Activated CD8-positive, alpha-beta memory T cell treated with anti-CD3 and anti-CD28 coated beads, Interleukin-2, amount 50 U/mL, for 48 hours (primary cell): ENCODE results near the gene CMTM5.
"Not testable (repeated sequence)": the region's sequence is repeated elsewhere in the genome, so short reads cannot be mapped to it uniquely, and the experiment has no call there.

ENCODE experiments used
- DNase-seq: peaks from one replicate; pipeline ENCODE4 v3.0.0-alpha.2; 2020

Gene CMTM5

GRCh38 chr14:23400496-23401149 lies 23.8 kb downstream of the CMTM5 start:
- not testable (repeated sequence) for DNase-seq

DNA sequence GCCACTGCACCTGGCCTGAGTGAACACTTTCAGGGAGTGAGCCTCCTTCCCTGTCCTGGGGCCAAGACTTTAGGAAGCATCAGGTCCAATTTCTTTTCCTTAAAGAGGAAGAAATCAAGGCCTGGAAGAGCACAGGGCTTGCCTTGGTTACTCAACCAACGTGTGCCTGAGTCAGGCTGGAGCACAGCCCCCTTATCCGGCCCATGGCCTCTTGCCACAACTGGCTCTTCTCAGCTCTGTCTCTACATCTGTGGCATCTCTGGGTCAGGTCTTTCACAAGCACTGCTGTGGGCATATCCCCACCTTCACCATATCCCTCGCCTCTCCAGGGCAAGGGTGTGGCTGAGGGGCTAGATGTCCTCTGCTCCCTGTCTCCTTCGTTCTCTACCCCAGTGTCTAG lies 24.4 kb downstream of the CMTM5 start:
- no peak for DNase-seq

- no peak for DNase-seq
Observed at GRCh38 chr14:23402296-23403138, 25.7 kb downstream of the CMTM5 start.

DNA sequence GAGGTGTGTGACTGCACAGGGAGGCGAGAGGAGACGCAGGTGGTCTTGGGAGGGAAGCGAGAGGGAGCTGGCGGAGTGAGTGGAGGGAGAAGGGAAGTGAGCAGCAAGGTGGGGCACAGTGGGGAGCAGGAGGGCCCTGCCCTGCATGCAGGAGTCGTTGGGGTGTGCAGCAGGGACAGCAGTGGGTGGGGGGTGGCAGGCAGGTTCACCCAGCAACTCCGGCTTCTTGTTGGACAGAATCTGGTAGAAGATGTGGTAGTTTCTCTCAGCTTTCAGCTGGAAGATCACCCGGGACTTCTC lies 26.2 kb downstream of the CMTM5 start:
- DNase-seq: no peak

GRCh38 chr14:23403908-23404307 lies 27.1 kb downstream of the CMTM5 start:
- no peak for DNase-seq

GRCh38 chr14:23404331-23404900 lies 27.6 kb downstream of the CMTM5 start:
- no peak for DNase-seq

- no peak for DNase-seq
Observed at GRCh38 chr14:23405096-23405495, 28.2 kb downstream of the CMTM5 start.

GRCh38 chr14:23405516-23406025 lies 28.7 kb downstream of the CMTM5 start:
- DNase-seq: no peak

DNA sequence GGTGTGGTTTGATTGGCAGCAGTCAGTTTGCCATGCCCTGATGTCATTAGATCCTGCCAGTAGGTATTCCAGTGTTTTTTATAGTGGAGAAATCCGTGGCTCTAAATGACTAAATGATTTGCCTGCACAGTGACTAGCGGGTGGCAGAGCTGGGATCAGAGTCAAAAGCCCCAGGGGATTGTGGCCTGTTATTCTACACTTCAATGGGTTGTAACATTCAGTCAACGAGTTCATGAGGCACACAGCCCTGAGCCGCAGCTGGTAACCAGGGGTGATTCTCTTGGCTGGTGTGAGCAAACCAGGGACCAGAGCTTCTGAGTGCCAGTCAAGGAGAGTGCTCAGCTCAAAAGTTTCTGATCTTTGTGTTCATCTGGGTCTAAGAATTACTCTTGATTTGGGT lies 29.4 kb downstream of the CMTM5 start:
- no peak for DNase-seq

DNA sequence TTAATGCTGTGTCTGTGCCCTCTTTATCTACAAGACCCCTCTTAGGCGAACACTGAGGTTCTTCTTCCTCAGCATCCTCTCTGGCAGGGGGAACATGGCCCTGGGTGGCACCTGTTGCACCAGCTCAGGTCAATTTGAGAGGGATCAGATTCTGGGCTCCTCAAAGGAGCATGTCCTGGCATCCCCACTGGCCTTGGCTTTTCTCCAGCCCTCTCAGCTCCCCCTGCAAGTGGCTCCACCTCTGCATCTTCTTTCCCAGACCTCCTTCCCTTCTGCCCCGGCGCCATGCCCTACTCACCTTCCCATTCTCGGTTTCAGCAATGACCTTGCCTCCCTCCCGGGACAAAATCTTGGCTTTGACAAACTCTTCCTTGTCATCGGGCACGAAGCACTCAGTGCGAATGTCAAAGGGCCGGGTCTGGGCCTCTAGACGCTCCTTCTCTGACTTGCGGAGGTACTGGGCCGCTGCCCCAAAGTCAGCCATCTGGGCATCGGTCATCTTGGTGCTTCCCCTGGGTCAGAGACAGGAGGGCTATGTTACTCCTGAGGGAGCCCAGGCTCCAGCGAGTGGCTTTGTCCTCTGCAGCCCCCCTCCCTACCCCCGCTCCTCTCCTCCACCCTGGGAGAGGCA lies 30.0 kb downstream of the CMTM5 start:
- DNase-seq: no peak

- DNase-seq: no peak
Observed at GRCh38 chr14:23407516-23408306, 30.9 kb downstream of the CMTM5 start, which contains the start of gene MYH6. Gene MYH6 (minus strand): TSS chr14:23408273. CDS start chr14:23407223, 1,050 bp downstream.

GRCh38 chr14:23408307-23408630 lies 31.4 kb downstream of the CMTM5 start:
- DNase-seq: no peak

DNA sequence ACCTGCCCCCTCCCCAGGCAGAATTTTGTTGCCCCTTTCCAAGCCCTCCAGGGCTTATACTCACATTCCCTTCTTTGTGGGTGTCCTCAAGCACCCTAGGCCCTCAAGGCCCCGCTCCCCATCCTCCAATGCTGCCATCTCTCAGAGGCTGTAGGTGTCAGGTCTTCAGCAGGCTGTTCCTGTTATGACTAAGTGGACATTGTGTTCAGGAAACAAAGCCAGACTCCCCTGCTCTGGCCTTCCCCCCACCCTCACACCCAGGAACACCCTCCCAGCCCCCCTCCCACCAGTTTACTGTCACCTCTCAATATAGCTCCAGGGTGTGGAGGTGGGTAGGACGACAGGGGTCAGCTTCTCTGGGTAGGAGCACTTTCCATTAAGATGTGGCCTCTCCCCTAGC lies 32.6 kb downstream of the CMTM5 start:
- no peak for DNase-seq

DNA sequence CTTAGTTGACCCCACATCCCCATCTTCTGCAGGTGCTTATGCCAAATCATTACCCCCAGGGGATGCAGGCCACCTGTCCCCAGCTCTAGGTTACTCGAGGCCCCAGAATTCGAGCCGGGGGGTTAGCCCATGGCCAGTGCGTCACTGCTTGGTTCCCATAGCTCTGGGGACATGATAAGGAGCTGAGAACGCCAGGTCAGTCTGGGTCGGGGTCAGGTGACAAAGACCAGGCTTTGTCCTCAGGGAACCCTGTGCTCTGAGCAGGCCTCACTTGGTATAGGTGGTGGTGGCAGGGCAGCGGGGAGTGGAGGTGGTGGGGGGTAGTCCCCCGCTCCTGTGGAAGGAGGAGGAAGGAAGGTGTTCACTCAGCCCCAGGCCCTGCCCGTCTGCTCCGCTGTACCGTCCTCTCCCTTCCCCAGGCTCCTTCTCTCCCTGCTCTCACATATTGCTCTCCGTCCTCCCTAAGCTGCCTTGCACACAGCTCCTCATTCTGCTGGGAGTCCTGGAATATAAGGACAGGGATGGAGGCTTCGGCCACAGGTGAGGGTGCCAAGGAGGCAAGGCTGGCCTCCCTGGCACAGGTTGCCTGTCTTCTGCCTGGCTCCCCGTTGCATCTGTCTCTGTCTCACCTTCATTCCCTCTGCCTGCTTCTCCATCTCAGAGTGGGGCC lies 33.3 kb downstream of the CMTM5 start:
- DNase-seq: no peak

- DNase-seq: no peak
Observed at GRCh38 chr14:23411563-23412525, 35.0 kb downstream of the CMTM5 start.

DNA sequence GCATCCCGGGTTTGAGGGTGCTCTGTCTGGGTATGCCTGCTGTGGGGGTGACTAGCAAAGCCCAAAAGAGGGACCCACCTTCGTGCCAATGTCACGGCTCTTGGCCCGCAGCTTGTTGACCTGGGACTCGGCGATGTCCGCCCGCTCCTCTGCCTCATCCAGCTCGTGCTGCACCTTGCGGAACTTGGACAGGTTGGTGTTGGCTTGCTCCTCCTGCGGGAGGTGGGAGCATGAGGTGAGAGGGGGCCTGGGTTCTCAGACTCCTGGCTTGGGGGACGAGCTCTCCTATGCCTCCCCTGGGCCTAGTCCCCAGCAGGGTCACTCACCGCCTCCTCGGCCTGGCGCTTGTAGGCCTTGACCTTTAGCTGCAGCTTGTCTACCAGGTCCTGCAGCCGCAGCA lies 36.8 kb downstream of the CMTM5 start:
- no peak for DNase-seq

GRCh38 chr14:23414254-23414653 lies 37.4 kb downstream of the CMTM5 start:
- no peak for DNase-seq

DNA sequence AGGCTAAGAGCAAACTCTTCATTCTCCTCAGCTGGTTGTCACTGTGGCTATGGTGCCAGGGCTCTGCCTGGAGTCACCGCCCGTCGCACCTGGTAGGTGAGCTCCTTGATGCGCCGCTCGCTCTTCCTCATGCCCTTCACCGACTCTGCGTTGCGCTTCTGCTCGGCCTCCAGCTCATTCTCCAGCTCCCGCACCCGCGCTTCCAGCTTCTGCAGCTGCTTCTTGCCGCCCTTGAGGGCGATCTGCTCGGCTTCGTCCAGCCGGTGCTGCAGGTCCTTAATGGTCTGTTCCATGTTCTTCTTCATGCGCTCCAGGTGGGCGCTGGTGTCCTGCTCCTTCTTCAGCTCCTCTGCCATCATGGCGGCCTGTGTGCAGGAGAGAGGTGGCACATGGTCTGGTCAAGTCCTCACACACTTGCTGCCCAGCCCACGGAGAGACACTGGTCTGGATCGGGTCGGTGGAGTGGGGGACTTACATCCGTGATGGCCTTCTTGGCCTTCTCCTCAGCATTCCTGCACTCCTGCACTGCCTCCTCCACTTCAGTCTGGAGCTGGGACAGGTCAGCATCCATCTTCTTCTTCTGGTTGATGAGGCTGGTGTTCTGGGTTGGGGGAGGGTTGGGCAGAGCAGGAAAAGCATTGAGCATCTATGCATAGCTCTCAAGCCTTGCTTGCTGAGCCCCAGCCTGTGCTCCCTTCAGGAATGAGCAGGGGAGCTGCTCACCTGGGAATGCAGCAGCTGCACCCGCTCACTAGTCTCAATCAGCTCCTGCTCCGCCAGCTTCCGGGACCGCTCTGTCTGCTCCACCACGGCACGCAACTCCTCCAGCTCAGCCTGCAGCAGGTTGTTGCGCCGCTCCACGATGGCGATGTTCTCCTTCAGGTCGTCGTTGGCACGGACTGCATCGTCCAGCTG lies 38.3 kb downstream of the CMTM5 start:
- no peak for DNase-seq

- DNase-seq: no peak
Observed at GRCh38 chr14:23415821-23416778, 39.3 kb downstream of the CMTM5 start.
